Stimulated activated naive CD8-positive, alpha-beta T cell treated with anti-CD3 and anti-CD28 coated beads, Interleukin-15, Interleukin-2, amounts not matched to agents 100 ng/mL and 50 ng/mL, for 24 hours (primary cell): ENCODE results near the gene OR5L1.

Source experiments
- H3K27ac Mint-ChIP-seq: one replicate; pipeline ENCODE4 v1.8.0; 2021; ENCODE audit warnings: mild to moderate bottlenecking, mixed read lengths
- H3K27me3 Mint-ChIP-seq: one replicate; pipeline ENCODE4 v1.8.0; 2021; ENCODE audit warnings: mixed read lengths
- H3K36me3 Mint-ChIP-seq: one replicate; pipeline ENCODE4 v1.8.0; 2021; ENCODE audit warnings: low read depth, mixed read lengths
- H3K4me1 Mint-ChIP-seq: one replicate; pipeline ENCODE4 v1.8.0; 2021; ENCODE audit warnings: low read depth, mixed read lengths
- H3K4me3 Mint-ChIP-seq: one replicate; pipeline ENCODE4 v1.8.0; 2021; ENCODE audit warnings: mild to moderate bottlenecking, mixed read lengths
- H3K9me3 Mint-ChIP-seq: one replicate; pipeline ENCODE4 v1.8.0; 2021; ENCODE audit warnings: mixed read lengths

OR5L1 gene

GRCh38 chr11:55811067-55811466, at the start of gene OR5L1:
TSS of gene OR5L1 (plus strand) at chr11:55811367. CDS start at chr11:55811467, 100 bp downstream.
- H3K4me1 Mint-ChIP-seq, result no peaks in the 10 kb centered on the region
- no peaks in the 10 kb centered on the region for H3K36me3 Mint-ChIP-seq
- no peaks in the 10 kb centered on the region for H3K27me3 Mint-ChIP-seq

GRCh38 chr11:55773138-55773537, 38.0 kb upstream of the OR5L1 start, which contains the start of gene OR5D13:
TSS of gene OR5D13 (plus strand) at chr11:55773438. CDS start at chr11:55773438, 0 bp downstream.
- Mint-ChIP-seq H3K9me3 (peaks cover 11% of the 10 kb centered on the region), H3K36me3 (no peaks in the 10 kb centered on the region), H3K4me3 (no peak within 1 kb of the TSS)

More at GRCh38 chr11:55811067-55811466, at the start of gene OR5L1:
- Mint-ChIP-seq H3K4me3 (no peak within 1 kb of the TSS), H3K27ac (no peak within 1 kb of the TSS), H3K9me3 (peaks cover 16% of the 10 kb centered on the region)

GRCh38 chr11:55791606-55792005, 19.6 kb upstream of the OR5L1 start:
- no peaks in the 10 kb centered on the region for H3K36me3 Mint-ChIP-seq
- H3K4me3 Mint-ChIP-seq, result no peak overlapping the region
- H3K4me1 Mint-ChIP-seq, result no peaks in the 10 kb centered on the region
- no peak overlapping the region for H3K27ac Mint-ChIP-seq
- peaks cover 28% of the 10 kb centered on the region for H3K9me3 Mint-ChIP-seq
- H3K27me3 Mint-ChIP-seq, result no peaks in the 10 kb centered on the region

More at GRCh38 chr11:55773138-55773537, 38.0 kb upstream of the OR5L1 start, which contains the start of gene OR5D13:
- Mint-ChIP-seq H3K27me3 (no peaks in the 10 kb centered on the region), H3K4me1 (no peaks in the 10 kb centered on the region), H3K27ac (no peak within 1 kb of the TSS)

- no peaks in the 10 kb centered on the region for H3K4me1 Mint-ChIP-seq
- peaks cover 19% of the 10 kb centered on the region for H3K9me3 Mint-ChIP-seq
- no peaks in the 10 kb centered on the region for H3K36me3 Mint-ChIP-seq
- H3K27ac Mint-ChIP-seq, result no peak overlapping the region
- H3K27me3 Mint-ChIP-seq, result no peaks in the 10 kb centered on the region
- H3K4me3 Mint-ChIP-seq, result no peak overlapping the region
Observed at GRCh38 chr11:55793321-55793720, 17.8 kb upstream of the OR5L1 start.

- H3K36me3 Mint-ChIP-seq, result no peaks in the 10 kb centered on the region
- H3K9me3 Mint-ChIP-seq, result peaks cover 29% of the 10 kb centered on the region
- no peaks in the 10 kb centered on the region for H3K4me1 Mint-ChIP-seq
- no peak within 1 kb of the TSS for H3K4me3 Mint-ChIP-seq
- H3K27ac Mint-ChIP-seq, result no peak within 1 kb of the TSS
- no peaks in the 10 kb centered on the region for H3K27me3 Mint-ChIP-seq
Observed at GRCh38 chr11:55795256-55795655, 15.9 kb upstream of the OR5L1 start, which contains the start of gene OR5D14. TSS of gene OR5D14 (plus strand) at chr11:55795556. CDS start at chr11:55795556, 0 bp downstream.

GRCh38 chr11:55806248-55806647, 4.9 kb upstream of the OR5L1 start:
- no peaks in the 10 kb centered on the region for H3K36me3 Mint-ChIP-seq
- H3K4me3 Mint-ChIP-seq, result no peak overlapping the region
- no peaks in the 10 kb centered on the region for H3K27me3 Mint-ChIP-seq
- no peaks in the 10 kb centered on the region for H3K4me1 Mint-ChIP-seq
- no peak overlapping the region for H3K27ac Mint-ChIP-seq
- peaks cover 28% of the 10 kb centered on the region for H3K9me3 Mint-ChIP-seq

GRCh38 chr11:55819330-55819729, 8.2 kb downstream of the OR5L1 start, which contains the start of gene OR5D18:
TSS of gene OR5D18 (plus strand) at chr11:55819630. CDS start at chr11:55819630, 0 bp downstream.
- Mint-ChIP-seq H3K4me1 (no peaks in the 10 kb centered on the region), H3K27ac (no peak within 1 kb of the TSS), H3K36me3 (no peaks in the 10 kb centered on the region), H3K9me3 (peaks cover 15% of the 10 kb centered on the region), H3K27me3 (no peaks in the 10 kb centered on the region), H3K4me3 (no peak within 1 kb of the TSS)

- Mint-ChIP-seq H3K27ac (no peak within 1 kb of the TSS), H3K4me1 (no peaks in the 10 kb centered on the region), H3K36me3 (no peaks in the 10 kb centered on the region), H3K4me3 (no peak within 1 kb of the TSS), H3K27me3 (no peaks in the 10 kb centered on the region), H3K9me3 (peaks cover 13% of the 10 kb centered on the region)
Observed at GRCh38 chr11:55826919-55827318, 15.8 kb downstream of the OR5L1 start, which contains the start of gene OR5L2. TSS of gene OR5L2 (plus strand) at chr11:55827219. CDS start at chr11:55827219, 0 bp downstream.

GRCh38 chr11:55838452-55838851, 27.3 kb downstream of the OR5L1 start, which contains the start of gene OR5D16:
TSS of gene OR5D16 (plus strand) at chr11:55838752. CDS start at chr11:55838752, 0 bp downstream.
- no peaks in the 10 kb centered on the region for H3K36me3 Mint-ChIP-seq
- no peaks in the 10 kb centered on the region for H3K4me1 Mint-ChIP-seq
- no peak within 1 kb of the TSS for H3K4me3 Mint-ChIP-seq
- H3K9me3 Mint-ChIP-seq, result peaks cover 19% of the 10 kb centered on the region
- H3K27me3 Mint-ChIP-seq, result no peaks in the 10 kb centered on the region
- no peak within 1 kb of the TSS for H3K27ac Mint-ChIP-seq

- no peaks in the 10 kb centered on the region for H3K27me3 Mint-ChIP-seq
- H3K9me3 Mint-ChIP-seq, result peaks cover 16% of the 10 kb centered on the region
- H3K4me1 Mint-ChIP-seq, result no peaks in the 10 kb centered on the region
- H3K36me3 Mint-ChIP-seq, result no peaks in the 10 kb centered on the region
- H3K27ac Mint-ChIP-seq, result no peak overlapping the region
- H3K4me3 Mint-ChIP-seq, result no peak overlapping the region
Observed at GRCh38 chr11:55847453-55847852, 36.3 kb downstream of the OR5L1 start.

GRCh38 chr11:55849037-55849436, 37.9 kb downstream of the OR5L1 start:
- Mint-ChIP-seq H3K4me3 (no peak overlapping the region), H3K36me3 (no peaks in the 10 kb centered on the region), H3K4me1 (no peaks in the 10 kb centered on the region), H3K27me3 (no peaks in the 10 kb centered on the region), H3K27ac (no peak overlapping the region), H3K9me3 (peaks cover 25% of the 10 kb centered on the region)

GRCh38 chr11:55852141-55852540, 41.0 kb downstream of the OR5L1 start:
- peaks cover 26% of the 10 kb centered on the region for H3K9me3 Mint-ChIP-seq
- no peak overlapping the region for H3K27ac Mint-ChIP-seq
- no peaks in the 10 kb centered on the region for H3K4me1 Mint-ChIP-seq
- no peaks in the 10 kb centered on the region for H3K36me3 Mint-ChIP-seq
- H3K4me3 Mint-ChIP-seq, result no peak overlapping the region
- no peaks in the 10 kb centered on the region for H3K27me3 Mint-ChIP-seq

- Mint-ChIP-seq H3K4me3 (no peak overlapping the region), H3K27ac (no peak overlapping the region), H3K36me3 (no peaks in the 10 kb centered on the region), H3K4me1 (no peaks in the 10 kb centered on the region), H3K27me3 (no peaks in the 10 kb centered on the region), H3K9me3 (peaks cover 20% of the 10 kb centered on the region)
Observed at GRCh38 chr11:55854704-55855103, 43.5 kb downstream of the OR5L1 start.
